CD4-positive, alpha-beta T cell treated with Interleukin-15 for 1 hour (primary cell): ENCODE results near the gene IFNL4.
"Not testable (repeated sequence)": the region's sequence is repeated elsewhere in the genome, so short reads cannot be mapped to it uniquely, and the experiment has no call there.

ENCODE experiments used
- DNase-seq: peaks from one replicate; pipeline ENCODE4 v3.0.0-alpha.2; 2020

The IFNL4 gene

GRCh38 chr19:39248806-39249205, at the start of gene IFNL4:
Gene IFNL4, minus strand, starts transcription at chr19:39248856.
- no peak for DNase-seq

GRCh38 chr19:39297931-39298634, 49.4 kb upstream of the IFNL4 start:
- DNase-seq: peak; percentile 55

- DNase-seq: no peak
Observed at GRCh38 chr19:39296906-39297305, 48.2 kb upstream of the IFNL4 start.

- no peak for DNase-seq
Observed at GRCh38 chr19:39296055-39296645, 47.5 kb upstream of the IFNL4 start, which contains the start of gene IFNL1. Gene IFNL1, plus strand, starts transcription at chr19:39296407. Its CDS starts 15 bp downstream, at chr19:39296422.

- DNase-seq: no peak
Observed at GRCh38 chr19:39293394-39293793, 44.7 kb upstream of the IFNL4 start.

- DNase-seq: no peak
Observed at GRCh38 chr19:39284032-39284431, 35.4 kb upstream of the IFNL4 start.

GRCh38 chr19:39282021-39282420, 33.4 kb upstream of the IFNL4 start:
- DNase-seq: no peak

GRCh38 chr19:39277598-39277997, 28.9 kb upstream of the IFNL4 start:
- no peak for DNase-seq

- no peak for DNase-seq
Observed at GRCh38 chr19:39276740-39277139, 28.1 kb upstream of the IFNL4 start.

GRCh38 chr19:39275578-39275977, 26.9 kb upstream of the IFNL4 start:
- DNase-seq: no peak

- not testable (repeated sequence) for DNase-seq
Observed at GRCh38 chr19:39273859-39274258, 25.2 kb upstream of the IFNL4 start.

- no peak for DNase-seq
Observed at GRCh38 chr19:39270036-39270871, 21.6 kb upstream of the IFNL4 start.

GRCh38 chr19:39269369-39269768, 20.7 kb upstream of the IFNL4 start:
- DNase-seq: not testable (repeated sequence)

GRCh38 chr19:39268531-39269223, 20.0 kb upstream of the IFNL4 start:
- DNase-seq: not testable (repeated sequence)

GRCh38 chr19:39268085-39268484, 19.4 kb upstream of the IFNL4 start, which contains the start of gene IFNL2:
Gene IFNL2, plus strand, starts transcription at chr19:39268396. Its CDS starts 173 bp downstream, at chr19:39268569.
- DNase-seq: not testable (repeated sequence)

- DNase-seq: no peak
Observed at GRCh38 chr19:39265321-39265916, 16.8 kb upstream of the IFNL4 start.

- DNase-seq: no peak
Observed at GRCh38 chr19:39264306-39265290, 15.9 kb upstream of the IFNL4 start.

GRCh38 chr19:39263912-39264305, 15.3 kb upstream of the IFNL4 start:
- DNase-seq: no peak

GRCh38 chr19:39262496-39262895, 13.8 kb upstream of the IFNL4 start:
- no peak for DNase-seq

- DNase-seq: no peak
Observed at GRCh38 chr19:39261704-39262103, 13.0 kb upstream of the IFNL4 start.

GRCh38 chr19:39257227-39257626, 8.6 kb upstream of the IFNL4 start:
- no peak for DNase-seq
